ENCODE results near the gene ANKMY1.
A peak's percentile ranks its signal among the peaks of the same experiment; 100 is the strongest.

ANKMY1 gene, protein sequence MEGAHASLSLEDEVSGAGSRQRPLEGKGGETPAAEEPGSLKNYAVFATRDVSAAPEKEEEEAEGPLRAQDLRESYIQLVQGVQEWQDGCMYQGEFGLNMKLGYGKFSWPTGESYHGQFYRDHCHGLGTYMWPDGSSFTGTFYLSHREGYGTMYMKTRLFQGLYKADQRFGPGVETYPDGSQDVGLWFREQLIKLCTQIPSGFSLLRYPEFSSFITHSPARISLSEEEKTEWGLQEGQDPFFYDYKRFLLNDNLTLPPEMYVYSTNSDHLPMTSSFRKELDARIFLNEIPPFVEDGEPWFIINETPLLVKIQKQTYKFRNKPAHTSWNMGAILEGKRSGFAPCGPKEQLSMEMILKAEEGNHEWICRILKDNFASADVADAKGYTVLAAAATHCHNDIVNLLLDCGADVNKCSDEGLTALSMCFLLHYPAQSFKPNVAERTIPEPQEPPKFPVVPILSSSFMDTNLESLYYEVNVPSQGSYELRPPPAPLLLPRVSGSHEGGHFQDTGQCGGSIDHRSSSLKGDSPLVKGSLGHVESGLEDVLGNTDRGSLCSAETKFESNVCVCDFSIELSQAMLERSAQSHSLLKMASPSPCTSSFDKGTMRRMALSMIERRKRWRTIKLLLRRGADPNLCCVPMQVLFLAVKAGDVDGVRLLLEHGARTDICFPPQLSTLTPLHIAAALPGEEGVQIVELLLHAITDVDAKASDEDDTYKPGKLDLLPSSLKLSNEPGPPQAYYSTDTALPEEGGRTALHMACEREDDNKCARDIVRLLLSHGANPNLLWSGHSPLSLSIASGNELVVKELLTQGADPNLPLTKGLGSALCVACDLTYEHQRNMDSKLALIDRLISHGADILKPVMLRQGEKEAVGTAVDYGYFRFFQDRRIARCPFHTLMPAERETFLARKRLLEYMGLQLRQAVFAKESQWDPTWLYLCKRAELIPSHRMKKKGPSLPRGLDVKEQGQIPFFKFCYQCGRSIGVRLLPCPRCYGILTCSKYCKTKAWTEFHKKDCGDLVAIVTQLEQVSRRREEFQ

DNA sequence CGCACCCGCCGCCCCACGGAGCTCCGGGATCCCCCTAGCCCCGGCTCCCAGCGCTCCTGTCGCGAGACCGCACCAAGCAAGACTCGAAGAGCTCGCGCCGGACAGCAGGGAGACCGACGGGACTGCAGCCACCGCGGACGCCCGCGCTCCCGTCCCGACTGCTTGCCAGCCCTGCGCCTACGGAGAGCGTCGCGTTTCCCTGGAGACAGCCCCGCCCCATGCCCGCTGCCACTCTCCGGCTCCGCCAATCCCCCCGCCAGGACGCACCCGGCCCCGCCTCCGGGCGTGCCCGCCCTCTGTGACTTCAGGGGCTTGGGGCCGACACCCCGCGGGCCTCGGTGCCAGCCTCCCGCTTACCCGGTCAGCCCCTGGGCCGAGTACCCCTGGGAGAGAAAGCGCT lies at the start of gene ANKMY1:
Gene ANKMY1 (minus strand): TSS at position 181 of the 400 bp plus-strand sequence. CDS start 653 bp downstream, outside the sequence.
- peak; percentile 34 for ATAC-seq
- peak; percentile 83 for DNase-seq

DNA sequence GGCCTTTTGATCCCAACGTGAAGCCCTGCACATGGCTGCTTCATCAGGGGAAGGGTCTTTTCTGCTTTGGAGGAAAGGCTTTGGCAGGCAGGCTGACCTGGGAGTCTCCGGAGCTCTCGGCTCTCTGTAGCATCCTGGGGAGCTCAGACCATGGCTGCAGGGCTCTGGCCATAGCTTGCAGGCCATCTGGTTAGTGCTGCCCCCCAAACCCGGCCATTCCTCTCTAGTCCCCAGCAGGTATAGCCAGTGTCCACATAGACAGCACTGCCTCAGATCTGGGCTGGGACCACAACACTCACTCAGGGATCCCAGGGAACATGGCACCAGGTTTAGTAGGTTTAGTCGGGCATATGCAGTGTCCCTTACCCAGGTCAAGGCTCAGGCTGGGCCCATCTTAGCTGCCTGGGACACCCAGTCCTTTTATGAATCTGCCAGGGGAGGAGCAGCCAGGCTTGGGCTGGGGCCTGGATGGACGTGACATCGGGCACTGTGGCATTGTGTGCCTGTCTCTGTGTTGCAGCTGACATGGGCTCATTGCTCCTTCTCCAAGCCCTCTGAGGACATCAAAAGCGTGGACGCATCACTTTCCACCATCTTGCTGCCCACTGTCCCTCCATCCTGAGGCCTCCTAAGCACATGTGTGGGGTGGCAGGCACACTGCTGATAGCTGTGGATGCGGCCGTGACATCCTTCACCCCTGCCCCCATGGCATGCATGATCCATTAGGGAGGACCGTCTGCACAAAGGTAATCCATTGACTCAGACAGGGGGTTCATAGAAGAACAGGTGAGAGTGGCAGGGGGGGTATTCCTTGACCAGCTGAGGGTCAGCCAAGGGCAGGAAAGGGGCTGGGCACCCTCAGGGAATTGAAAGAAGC lies 48.3 kb upstream of the ANKMY1 start:
- ATAC-seq = no peak

DNA sequence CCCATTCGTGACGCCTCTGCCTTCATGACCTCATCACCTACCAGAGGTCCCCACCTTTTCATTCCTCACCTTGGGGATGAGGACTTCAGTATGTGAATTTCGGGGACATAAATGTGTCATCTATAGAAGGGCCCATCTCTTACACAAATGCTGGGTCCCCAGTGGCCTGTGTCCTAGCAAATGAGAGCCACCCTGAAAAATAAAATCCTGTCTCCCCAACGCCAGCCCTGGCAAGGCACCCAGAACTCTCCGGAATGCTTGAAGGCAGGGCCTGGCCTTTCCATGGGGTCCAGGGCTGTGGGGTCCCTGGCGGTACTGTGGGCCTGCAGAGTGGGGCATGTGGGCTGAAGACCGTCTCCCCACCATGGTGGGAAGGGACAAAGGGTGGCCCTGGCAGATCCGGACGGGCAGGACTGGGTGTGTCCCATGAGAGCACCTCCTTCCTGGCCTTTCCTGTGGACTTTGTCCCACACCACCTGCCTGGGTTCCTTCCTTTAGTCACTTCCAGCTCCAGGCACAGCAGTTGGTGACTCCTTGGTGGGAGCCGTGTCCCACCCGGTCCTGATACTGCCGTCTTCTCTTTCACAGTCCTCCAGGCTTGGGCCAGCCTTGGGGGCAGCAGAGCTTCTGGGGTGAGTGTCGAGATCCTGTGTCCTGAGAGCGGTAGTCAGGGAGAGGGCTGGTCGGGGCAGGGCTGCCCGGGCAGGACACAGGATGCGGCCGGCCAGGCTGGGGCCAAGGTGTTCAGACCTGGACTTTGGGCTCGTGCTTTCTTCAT lies 47.3 kb upstream of the ANKMY1 start:
- ATAC-seq = no peak
- no peak for DNase-seq

More for the DNA sequence above, 48.3 kb upstream of the ANKMY1 start:
- no peak for DNase-seq

DNA sequence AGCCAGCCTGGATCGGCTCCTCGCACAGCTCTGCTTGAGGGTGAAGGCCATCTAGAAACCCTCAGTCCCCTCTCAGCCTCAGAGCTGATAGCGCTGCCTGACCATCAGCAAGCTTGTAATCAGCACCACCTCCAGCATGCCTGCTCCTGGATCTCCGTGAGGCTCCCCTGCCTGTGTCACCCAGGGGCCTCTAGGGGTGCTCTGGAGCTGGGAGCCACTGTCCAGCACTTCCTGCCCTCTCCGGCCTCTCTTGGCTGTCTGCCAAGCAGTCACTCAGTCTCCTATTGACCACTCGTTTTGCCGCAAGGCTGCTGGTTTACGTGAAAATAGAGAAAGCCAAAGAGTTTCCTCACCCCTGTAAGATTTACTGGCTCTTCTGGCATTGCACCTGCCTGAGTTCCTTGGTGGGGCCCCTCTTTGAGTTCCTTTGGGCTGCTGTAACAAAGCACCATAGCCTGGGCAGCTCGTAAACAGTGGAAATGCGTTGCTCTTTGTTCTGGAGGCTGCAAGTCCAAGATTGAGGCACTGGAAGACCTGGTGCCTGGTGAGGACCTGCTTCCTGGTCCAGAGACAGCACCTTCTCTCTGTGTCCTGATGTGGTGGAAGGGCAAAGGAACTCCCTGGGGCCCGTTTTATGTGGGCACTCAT lies 46.6 kb upstream of the ANKMY1 start:
- ATAC-seq (no peak), DNase-seq (no peak)

DNA sequence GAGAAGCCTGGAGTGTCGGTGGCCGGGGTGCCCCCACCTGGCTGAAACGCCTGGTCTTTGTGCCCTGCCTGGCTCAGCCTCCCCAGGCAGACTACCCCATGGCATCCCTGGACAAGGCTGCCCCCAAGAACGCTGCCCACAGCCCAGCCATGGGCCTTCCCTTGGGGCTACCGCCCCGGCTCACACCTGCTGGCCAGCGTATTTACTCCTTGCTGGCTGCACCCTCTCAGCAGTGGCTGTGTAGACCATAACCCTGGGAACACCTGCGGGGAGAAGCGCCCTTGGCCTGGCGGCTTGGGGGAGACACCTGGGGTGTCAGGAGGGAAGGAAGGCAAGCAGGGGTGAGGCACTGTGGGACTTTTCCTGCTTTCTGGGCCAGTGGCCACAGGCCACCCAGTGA lies 46.1 kb upstream of the ANKMY1 start:
- no peak for DNase-seq
- no peak for ATAC-seq

DNA sequence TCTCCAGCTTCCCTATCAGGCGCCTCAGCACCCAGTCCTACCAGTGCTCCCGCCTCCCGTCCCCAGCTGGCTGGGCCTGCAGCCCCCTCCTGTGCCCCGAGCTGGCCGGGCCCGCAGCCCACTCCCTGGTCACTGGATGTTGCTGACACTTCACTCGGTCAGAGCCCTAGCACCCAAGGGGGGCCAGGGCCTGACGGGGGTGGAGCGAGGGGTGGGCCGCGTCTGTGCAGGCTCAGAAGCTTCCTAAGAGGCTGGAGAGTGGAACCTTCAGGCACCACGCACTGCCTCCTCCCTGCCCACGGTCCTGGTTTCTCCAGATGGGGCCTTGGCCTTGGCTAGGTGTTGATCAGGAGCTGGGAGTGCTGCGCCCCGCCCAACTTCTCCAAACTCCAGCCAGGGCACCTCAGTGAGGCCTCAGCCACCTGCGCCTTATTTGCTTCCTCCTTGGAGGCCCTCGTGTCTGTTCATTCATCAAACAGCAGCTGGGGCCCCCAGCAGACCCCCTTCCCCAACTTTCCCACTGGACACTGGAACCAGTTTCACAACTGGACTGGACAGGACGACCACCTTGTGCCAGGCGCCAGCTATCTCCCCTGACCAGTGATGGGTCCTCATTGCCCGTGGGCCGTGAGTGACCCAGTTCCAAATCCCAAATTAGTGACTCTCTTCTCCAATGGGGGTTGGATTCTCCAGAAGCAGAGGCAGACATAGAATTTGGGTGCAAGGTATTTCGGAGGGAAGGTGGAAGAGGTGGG lies 45.5 kb upstream of the ANKMY1 start:
- no peak for ATAC-seq

DNA sequence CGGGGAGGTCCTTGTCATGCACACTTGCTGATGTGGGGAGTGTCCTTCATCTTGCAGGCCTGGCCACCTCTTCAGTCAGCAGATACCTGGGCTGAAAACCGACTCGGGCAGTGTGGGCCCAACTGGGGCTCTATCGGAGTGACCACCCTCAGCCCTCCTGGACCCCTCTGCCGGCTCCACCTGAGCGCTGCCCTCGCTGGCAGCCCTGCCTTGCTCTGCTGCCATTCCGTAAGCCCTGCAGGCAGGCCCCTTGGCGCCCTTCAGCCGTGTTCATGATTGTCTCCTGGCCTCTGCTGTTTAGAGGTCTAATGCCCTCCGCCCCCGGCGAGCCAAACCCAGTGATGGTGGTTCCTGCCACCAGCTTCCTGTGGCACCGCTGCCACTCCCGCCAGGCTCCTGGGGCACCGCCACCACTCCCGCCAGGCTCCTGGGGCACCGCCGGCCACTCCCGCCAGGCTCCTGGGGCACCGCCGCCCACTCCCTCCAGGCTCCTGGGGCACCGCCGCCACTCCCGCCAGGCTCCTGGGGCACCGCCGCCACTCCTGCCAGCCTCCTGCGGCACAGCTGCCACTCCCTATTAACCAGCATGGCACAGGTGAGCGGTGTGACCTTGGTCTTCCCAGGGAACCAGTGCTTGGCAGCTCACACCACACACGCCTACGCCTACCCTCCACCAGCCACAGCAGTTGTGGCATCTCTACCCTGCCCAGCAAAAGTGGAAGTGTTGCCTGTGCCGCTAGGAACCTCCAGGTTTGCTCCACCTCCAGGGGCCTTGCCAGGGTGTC lies 44.7 kb upstream of the ANKMY1 start:
- no peak for DNase-seq
- ATAC-seq = no peak

More for the DNA sequence above, 45.5 kb upstream of the ANKMY1 start:
- DNase-seq = no peak

DNA sequence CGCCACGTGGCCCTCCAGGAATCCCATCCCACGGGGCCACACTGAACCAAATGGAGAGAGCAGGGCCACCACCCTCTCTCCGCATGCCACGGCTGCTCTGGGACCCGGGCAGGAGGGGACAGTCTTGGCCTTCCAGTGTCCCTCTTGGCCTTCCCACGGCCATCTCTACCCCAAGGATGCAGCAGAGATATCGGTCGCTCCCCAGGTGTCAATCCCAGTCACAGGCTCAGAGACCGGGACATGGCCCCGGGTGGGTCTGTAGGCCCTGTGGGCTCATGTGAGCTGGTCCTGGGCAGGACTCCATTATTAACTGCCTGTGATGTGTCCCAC lies 44.0 kb upstream of the ANKMY1 start:
- no peak for DNase-seq
- no peak for ATAC-seq

DNA sequence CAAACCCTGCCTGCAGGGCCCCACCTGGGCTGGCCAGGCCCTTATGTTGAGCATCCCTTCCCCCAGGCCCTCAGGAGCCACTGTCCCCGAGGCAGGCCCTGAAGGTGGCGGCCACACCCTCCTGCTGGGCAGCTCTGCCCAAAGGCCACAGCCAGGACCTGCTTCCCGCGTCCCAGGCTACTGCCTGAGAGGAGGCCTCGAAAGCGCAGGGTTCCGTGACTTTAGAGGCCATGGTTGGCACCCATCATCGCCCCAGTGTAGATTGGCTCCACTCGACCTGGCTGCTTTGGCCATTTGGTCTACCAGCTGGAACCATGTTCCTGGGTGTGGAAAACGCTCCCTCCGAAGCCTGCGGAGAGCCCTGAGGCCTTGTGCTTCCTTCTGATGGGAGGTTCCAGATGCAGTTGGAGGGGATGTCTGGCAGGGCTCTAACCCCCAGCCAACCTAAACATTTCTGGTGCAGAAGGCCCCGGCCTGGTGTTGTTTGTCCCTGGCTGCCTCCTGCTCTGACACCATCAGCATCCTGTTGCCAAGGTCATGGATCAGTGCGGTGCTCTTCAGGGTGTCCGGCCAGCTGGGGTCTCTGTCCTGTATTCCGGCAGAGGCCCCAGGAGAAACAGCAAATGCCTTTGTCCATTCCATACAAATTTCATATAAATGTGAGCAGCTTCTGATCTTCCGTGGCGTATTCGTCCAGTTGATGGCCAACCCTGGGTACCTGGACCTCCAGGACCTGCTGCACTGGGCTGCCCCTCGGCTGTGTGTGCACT lies 43.5 kb upstream of the ANKMY1 start:
- DNase-seq (no peak), ATAC-seq (no peak)

DNA sequence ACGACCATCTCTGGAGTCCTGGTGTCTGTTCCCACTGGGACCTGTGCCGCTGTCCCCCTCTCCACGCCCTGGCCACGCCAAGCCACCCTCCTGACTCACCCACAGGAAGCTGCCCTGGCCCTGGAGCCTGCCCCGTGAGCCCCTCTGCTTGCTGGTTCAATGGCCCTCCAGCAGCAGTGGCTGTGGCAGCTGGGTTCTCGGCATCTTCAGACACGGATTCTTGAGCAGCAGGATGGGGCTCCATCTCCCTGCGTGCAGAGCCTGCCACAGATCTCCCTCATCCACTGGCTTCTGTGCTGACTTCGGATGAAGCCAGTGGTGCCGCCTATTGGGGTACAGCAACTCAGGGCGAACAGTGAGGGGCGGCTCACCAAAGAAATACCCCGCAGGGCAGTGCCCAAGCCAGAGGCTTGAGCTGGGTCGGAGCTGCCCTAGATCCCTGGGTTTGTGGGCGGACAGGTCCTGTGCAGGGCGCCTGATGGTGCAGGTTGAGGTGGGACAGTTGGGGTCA lies 42.7 kb upstream of the ANKMY1 start:
- no peak for DNase-seq
- ATAC-seq = no peak

DNA sequence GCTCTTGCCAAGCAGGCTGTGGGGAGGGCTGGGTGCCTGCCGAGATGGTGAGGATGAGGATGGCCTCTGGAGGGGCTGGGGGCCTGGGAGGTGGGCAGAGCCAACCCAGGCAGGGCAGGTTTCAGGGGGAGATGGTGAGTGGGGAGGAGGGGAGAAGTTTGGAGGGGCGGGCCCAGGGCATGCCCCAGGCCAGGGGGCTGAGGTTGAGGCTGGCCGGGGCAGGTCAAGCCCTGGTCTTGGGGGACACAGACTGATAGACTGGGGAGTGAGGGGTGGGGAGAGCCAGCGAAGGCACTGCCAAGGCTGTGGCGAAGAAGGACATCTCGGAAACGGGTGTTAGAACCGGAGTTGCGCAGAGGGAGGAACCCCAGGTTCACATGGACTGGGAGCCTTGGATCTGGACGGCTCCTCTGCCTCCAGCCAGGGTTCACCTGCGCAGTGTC lies 41.4 kb upstream of the ANKMY1 start:
- DNase-seq (no peak), ATAC-seq (no peak)

DNA sequence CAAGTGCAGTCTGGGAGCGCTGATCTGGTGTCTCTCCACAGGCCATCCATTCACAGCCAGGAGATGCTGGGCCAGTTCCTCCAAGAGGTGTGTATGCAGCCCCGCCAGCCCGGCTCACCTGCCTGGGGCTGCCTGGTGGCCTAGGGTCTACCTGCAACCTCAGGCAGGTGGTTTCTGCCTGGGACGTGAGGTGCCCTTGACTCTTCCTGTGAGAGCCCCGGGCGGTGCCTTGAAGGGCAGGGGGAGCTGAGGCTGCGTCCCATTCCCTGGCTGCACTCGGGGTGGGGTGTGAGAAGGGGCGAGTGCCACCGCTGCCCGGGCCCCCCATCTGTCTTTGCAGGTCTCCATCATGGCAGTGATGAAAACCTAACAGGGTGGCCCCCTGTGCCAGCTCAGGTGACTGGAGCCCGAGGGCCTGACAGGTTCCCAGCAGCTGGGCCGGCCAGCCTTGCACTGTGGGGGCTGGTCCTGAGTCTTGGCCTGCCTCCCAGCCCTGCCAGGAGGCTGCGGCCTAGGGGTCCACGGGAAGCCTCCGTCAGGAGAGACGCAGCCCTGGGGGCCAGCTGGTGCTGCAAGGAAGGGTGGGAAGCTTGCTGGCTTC lies 40.6 kb upstream of the ANKMY1 start:
- no peak for ATAC-seq
- no peak for DNase-seq

DNA sequence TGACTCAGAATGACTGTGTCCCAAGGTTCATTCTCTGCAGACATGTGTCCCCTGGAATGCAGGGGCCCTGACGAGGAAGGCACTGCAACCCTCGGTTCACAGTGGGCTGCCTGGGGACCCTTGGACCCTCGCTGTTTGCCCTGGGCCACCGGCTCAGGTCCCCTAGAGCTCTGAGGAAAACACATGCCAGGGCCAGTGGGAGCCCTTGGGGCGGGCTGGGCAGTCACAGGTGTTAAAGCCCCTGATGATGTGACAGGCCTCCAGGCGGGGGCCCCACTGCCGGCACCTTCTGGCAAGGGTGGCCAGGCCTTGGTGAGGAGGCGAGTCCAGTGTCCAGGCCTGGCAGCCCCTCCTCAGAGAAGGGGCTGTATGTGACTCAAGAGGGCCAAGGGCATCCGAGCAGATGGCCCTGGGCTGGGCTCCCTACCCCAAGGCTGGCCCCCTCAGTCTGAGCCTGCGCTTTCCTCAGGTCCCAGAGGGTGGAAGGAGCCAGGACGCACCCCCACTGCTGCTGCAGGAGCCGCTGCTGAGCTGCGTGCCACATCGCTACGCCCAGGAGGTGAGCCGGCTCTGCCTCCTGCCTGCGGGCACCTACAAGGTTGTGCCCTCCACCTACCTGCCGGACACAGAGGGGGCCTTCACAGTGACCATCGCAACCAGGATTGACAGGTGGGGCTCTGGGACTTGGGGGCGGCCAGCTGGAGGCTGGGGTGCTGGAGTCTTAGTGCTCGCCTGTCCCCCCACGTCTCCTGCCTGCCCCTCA lies 39.8 kb upstream of the ANKMY1 start:
- ATAC-seq (no peak), DNase-seq (no peak)

DNA sequence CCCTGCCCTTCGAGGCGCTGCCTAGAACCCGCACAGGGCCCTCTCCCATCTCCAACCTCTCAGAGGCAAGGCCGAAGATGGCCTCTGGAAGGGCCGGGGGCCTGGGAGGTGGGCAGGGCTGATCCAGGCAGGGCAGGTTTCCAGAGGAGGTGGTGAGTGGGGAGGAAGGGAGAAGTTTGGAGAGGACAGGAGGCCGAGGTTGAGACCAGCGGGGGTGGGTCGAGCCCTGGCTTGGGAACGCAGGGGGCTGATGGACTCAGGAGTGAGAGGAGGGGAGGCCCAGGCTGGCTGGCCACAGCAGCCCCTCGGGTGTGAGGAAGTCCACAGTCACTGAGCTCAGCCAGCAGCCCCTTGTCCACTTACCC lies 39.2 kb upstream of the ANKMY1 start:
- no peak for ATAC-seq
- DNase-seq = no peak

DNA sequence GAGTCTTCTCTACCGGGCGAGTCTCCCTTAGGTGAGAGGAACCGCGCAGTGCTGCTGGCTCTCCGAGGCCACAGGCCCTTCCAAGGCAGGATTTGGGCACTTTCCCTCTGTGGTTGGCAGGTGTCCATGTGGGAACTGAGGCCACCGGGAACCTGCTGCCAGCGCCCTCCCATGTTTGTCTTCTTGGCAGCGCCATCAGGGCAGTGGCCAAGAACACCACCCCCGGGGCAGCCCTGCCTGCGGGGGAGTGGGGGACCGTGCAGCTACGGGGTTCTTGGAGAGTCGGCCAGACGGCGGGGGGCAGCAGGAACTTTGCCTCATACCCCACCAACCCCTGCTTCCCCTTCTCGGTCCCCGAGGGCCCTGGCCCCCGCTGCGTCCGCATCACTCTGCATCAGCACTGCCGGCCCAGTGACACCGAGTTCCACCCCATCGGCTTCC lies 38.7 kb upstream of the ANKMY1 start:
- no peak for ATAC-seq
- DNase-seq = no peak

DNA sequence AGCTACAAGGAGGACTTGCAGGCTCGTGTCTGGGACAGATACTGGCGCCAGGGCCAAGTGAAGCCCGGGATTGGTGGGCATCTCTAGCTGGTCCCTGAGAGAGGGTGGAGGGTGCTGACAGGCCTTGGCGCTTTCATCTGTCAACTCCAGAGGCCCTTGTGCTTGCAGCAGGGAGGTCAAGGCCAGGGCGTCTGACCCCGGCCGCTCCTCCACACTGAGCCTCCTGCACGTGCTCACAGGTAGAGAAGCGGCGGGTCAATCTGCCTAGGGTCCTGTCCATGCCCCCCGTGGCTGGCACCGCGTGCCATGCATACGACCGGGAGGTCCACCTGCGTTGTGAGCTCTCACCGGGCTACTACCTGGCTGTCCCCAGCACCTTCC lies 38.3 kb upstream of the ANKMY1 start:
- ATAC-seq = no peak

More for the DNA sequence above, 38.3 kb upstream of the ANKMY1 start:
- DNase-seq = no peak
